SK-MEL-5 (cell line): ENCODE results near the gene DOK6. TPM values are rescaled to one million over a fixed set of nuclear protein-coding genes. Genes with fewer than 3 reads are reported as not detected.

Source experiments
- DNase-seq: peaks from one replicate; pipeline ENCODE4 v3.0.0-alpha.2; 2016; ENCODE audit warnings: low read depth, low spot score
- in situ Hi-C: cut with HindIII; loops from 2 replicates; pipeline ENCODE4 v1.10.0; 2016; ENCODE audit warnings: low sequenced_read_pairs, high pct_unique_total_duplicates, low pct_unique_long_range_greater_than_20kb
- total RNA-seq: library from RNA; depleted of rRNA; stranded (reverse); fragments of >200 nt; shearing (Covaris generic); gene quantifications from 2 replicates; pipeline ENCODE4 v1.2.3, GENCODE V29; 2014

The DOK6 gene
- total RNA-seq, 1 experiment from 2014 or later: 0.24 TPM

- in situ Hi-C loops: no loop called here
- no peak for DNase-seq
These were observed 185.0 kb downstream of the DOK6 start for GRCh38 chr18:69585696-69586095.

DNA sequence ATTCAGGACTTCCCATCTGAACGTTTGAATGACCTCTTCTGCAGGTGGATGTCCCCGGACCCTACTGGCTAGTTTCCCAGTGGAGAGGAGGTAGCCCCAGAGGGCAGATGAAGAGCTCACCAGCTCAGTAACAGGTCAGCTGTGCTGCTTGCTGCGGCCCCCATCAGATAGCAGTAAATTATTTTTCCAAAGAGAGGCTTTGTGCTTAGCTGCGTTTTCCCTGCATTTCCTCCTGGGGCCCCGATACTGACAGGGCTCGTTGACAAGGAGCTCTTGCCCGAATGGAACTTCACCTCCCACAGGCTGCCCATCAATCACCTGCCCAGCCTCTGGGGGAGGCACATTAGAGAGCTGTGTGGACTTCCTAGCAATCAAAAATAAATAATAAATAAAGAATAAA, 185.8 kb downstream of the DOK6 start:
- DNase-seq: no peak
- in situ Hi-C loops: no loop called here

DNA sequence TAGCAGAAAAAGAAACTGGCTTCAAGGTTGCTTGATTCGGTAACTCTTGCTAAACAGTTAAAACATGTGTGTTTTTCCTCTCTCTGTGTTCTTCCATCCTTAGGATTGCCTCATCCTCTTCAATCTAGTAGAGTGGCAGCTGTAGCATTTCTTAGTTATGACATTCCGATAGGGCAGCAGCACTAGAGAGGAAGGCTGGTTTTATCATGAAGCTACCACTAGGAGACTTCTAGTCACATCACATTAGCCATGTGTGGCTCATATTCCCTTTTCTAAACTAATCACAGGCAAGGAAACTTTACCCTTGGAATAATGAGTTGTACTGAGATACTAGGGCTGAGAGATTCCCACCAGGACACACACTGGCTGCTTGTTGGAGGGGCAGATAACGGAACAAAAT, 187.6 kb downstream of the DOK6 start:
- in situ Hi-C loops: no loop called here
- peak; percentile 57 for DNase-seq

DNA sequence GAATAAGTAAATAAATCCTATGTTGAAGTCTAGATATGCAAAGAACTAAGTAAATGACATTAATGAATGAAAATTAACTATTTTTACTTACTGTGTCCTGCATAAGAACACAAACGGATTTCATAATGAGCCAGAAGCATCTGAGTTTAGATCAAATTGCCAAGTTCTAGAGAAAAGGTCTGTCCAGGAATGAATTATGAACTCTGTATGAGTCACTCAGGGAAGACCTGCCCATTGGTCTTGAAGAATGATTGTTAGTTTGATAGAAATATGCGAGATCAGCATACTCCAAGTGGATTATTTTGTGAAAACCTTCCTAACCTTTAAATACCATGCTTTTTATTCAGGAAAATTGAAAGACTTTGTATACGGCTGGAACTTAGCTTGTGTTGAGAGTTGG, 189.5 kb downstream of the DOK6 start:
- in situ Hi-C loops: no loop called here
- no peak for DNase-seq

DNA sequence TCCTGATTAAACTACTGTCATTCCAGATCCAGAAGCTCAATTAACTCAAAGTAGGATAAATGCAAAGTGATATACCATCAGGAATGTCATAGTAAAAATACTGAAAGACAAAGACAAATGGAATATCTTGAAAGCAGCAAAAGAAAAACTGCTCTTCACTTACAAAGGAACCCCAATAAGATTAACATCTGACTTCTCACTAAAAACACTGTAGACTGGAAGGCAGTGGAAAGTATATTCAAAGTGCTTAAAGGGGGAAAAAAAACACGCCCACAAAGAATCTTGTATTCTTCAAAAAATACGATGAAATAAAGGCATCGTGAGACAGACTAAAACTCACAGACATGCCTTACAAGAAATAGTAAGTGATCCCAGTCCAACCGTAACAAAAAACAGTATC, 195.7 kb downstream of the DOK6 start:
- no peak for DNase-seq
- in situ Hi-C loops: no loop called here

GRCh38 chr18:69597561-69597960, 196.9 kb downstream of the DOK6 start:
- in situ Hi-C loops: no loop called here
- DNase-seq: no peak

- in situ Hi-C loops: no loop called here
- no peak for DNase-seq
These were observed 198.7 kb downstream of the DOK6 start for GRCh38 chr18:69599377-69599776.

- in situ Hi-C loops: no loop called here
- DNase-seq: no peak
These were observed 211.6 kb downstream of the DOK6 start for GRCh38 chr18:69612242-69612641.

- in situ Hi-C loops: no loop called here
- no peak for DNase-seq
These were observed 215.4 kb downstream of the DOK6 start for GRCh38 chr18:69616114-69616513.

GRCh38 chr18:69617408-69617807, 216.7 kb downstream of the DOK6 start:
- in situ Hi-C loops: no loop called here
- DNase-seq: no peak

DNA sequence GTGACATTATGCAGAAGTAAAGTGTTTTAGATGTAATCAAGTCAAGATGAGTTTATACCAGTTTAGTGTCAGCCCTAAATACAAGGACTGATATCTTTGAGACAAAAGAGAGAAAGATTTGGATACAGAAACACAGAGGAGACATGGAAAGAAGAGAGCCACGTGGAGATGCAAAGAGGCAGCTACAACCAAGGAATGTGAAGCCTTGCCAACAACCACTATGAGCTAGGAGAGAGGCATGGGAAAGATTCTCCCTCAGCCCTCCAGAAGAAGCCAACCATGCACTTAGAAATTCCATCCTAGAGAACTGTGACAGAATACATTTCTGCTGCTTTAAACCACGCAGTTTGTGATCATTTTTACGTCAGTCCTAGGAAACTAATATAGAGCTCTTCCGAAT, 217.2 kb downstream of the DOK6 start:
- no peak for DNase-seq
- in situ Hi-C loops: no loop called here

- no peak for DNase-seq
- in situ Hi-C loops: no loop called here
These were observed 221.5 kb downstream of the DOK6 start for GRCh38 chr18:69622184-69622583.

GRCh38 chr18:69622961-69623360, 222.3 kb downstream of the DOK6 start:
- in situ Hi-C loops: no loop called here
- no peak for DNase-seq

DNA sequence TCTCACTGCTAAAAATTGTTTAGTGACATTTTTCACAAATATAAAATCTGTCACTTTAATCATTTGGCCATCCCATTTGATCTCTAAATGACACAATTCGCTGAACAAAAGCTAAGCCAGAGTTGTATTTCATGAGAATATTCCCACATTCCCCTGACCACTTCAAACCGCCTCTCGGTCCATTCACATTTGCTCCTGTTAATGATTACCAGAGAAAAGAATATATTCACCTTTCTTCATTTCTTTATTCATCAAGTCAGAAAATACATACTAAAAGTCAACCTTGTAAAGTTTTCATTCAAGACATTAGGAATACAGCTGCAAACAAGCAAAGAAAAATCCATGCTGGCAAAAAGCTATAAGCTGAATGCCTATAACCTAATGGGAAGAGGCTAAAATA, 225.5 kb downstream of the DOK6 start:
- in situ Hi-C loops: no loop called here
- no peak for DNase-seq

DNA sequence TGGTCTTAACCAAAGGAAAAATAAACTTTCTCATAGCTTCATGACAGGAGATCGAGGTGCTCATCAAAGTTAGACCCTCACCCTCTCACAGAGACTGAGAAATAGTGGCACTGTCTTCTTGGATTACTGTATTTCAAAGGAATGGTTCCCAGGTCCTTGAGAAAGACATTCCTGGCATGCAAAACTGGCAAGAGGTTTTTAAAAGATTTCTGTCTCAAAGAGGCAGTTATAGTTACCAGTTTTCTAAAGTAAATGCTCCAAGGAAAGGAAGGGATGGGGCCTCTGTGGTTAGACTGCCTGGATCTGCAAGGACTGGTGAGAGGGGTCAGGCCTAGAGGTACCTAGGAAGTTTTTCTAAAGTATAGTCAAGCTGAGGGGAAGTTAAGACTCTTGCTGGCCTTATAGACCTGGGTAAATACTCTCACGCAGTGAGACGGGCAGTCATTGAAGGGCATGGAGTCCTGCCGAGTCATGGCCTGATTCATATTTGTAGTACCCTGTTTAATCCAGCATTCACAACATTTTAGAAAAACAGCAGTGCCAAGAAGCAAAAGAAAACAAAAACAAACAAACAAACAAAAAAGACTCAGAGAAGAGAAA, 226.1 kb downstream of the DOK6 start:
- no peak for DNase-seq
- in situ Hi-C loops: no loop called here

- no peak for DNase-seq
- in situ Hi-C loops: no loop called here
These were observed 228.2 kb downstream of the DOK6 start for GRCh38 chr18:69628774-69629359.

- in situ Hi-C loops: no loop called here
- DNase-seq: no peak
These were observed 230.6 kb downstream of the DOK6 start for GRCh38 chr18:69631281-69631680.

- in situ Hi-C loops: no loop called here
- no peak for DNase-seq
These were observed 234.8 kb downstream of the DOK6 start for GRCh38 chr18:69635482-69635881.

DNA sequence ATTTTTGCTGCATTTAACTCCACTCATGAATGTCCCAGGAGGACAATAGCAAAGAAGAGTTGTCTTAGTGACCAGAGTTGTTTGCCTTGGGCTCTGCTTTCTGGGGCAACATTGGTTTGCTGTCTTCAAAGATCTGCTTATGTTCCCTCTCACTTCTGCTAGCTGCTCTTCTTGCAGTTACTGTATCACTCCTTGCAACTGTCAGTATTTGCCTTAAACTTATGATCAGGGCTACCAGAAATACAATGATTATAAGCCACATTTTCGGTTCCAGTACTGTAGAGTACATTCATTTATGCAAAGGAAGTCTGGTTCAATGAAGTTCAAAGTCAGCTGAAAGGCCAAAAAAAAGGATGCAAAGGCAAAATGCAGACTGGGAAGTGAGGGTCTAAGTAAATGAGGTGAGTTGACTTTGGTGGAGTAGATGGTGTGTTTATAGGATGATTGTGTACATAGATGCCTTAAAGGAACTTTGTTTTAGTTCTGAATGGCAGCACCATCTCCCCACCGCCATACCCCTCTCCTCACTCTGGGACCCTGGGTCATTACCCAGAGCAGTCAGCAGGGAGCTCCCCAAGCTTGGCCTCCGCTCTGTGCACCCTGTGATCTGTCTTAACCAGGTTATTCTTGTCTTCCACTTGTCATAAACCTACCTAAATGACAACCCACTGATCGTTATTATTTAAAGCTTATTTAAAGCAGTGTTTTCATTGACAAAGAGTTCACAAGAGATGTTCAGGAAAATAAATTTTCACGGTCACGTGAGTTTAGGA, 236.0 kb downstream of the DOK6 start:
- peak; percentile 33 for DNase-seq
- in situ Hi-C loops: no loop called here
